ENCODE measurements around the gene SMYD3. TPM values are rescaled to one million over a fixed set of nuclear protein-coding genes. Genes with fewer than 3 reads are reported as not detected.

SMYD3 gene
- total and polyA plus RNA-seq, 2 donors (not counting 3 experiments of a cell fraction or from before 2014, with no cell fraction given) = 16.0 to 32.1 TPM

- H3K9me3 ChIP-seq (replicated peaks; ENCODE audit: control insufficient read depth, insufficient read depth, low read length) = no peaks in the 10 kb centered on the region
- no peak overlapping the region for H3K9ac ChIP-seq (replicated peaks; ENCODE audit: extremely low read depth, insufficient read depth, low read length)
- no peaks in the 10 kb centered on the region for H3K27me3 ChIP-seq (ENCODE audit: control insufficient read depth in 2 of 2, insufficient read depth in 2 of 2, low read length in 2 of 2)
- no peaks in the 10 kb centered on the region for H3K36me3 ChIP-seq (ENCODE audit: control insufficient read depth in 2 of 2, extremely low read depth in 1 of 2, insufficient read depth in 2 of 2, low read length in 2 of 2)
- intact Hi-C loops (cut with micrococcal nuclease) = no loop called here
- dilution Hi-C loops (cut with MboI; ENCODE audit: extremely low pct_ligation_motif_present, low sequenced_read_pairs) = no loop called here
- H3K4me2 ChIP-seq (ENCODE audit: insufficient read depth, low read length) = no peak overlapping the region
- H3K9me1 ChIP-seq (replicated peaks; ENCODE audit: control insufficient read depth, extremely low read depth, insufficient read depth, low read length) = no peaks in the 10 kb centered on the region
- no peak for DNase-seq (ENCODE audit: low read depth, low spot score)
- POLR2A ChIA-PET = no interaction called here
- TF ChIP-seq MAX (IDR thresholded peaks at IDR 0.05; ENCODE audit: insufficient read depth, insufficient read length) = no peak
- no peak for TF ChIP-seq POLR2AphosphoS5 (IDR thresholded peaks at IDR 0.05; ENCODE audit: insufficient read depth, low read depth, low read length)
- TF ChIP-seq CTCF (IDR thresholded peaks at IDR 0.05; ENCODE audit: extremely low read depth in 1 of 2, insufficient read depth in 1 of 2, low read depth in 1 of 2, low read length in 2 of 2) = no peak
- TF ChIP-seq JUN (IDR thresholded peaks at IDR 0.05; ENCODE audit: borderline replicate concordance, insufficient read depth, insufficient read length, low read depth) = no peak
- no peak for TF ChIP-seq GATA2 (IDR thresholded peaks at IDR 0.05; ENCODE audit: insufficient read depth, insufficient read length, low read depth, low read length)
- no peak for TF ChIP-seq POLR2A (IDR thresholded peaks at IDR 0.05; ENCODE audit: low read depth, low read length)
- TF ChIP-seq MYC (IDR thresholded peaks at IDR 0.05; ENCODE audit: low read depth, low read length) = no peak
- no peak for TF ChIP-seq EZH2 (IDR thresholded peaks at IDR 0.05; ENCODE audit: borderline replicate concordance, low read depth, low read length, severe bottlenecking)
- TF ChIP-seq FOS (IDR thresholded peaks at IDR 0.05; ENCODE audit: borderline replicate concordance, insufficient read depth, low read length) = no peak
- H3K4me1 ChIP-seq (ENCODE audit: control insufficient read depth, extremely low read depth, insufficient read depth, low read length) = no peaks in the 10 kb centered on the region
- H3K79me2 ChIP-seq (ENCODE audit: control insufficient read depth, insufficient read depth, low read length) = no peaks in the 10 kb centered on the region
- FAIRE-seq = no peak
- no peak overlapping the region for H2AFZ ChIP-seq (ENCODE audit: low read depth, low read length)
- BruUV-seq (replicated peaks) = no TSS peak
- no peak overlapping the region for H3K4me3 ChIP-seq (replicated peaks in 1 of 3; ENCODE audit: insufficient read depth in 1 of 3, low read depth in 1 of 3, low read length in 3 of 3)
- no peak overlapping the region for H3K27ac ChIP-seq (ENCODE audit: insufficient read depth, low read depth, low read length)
- CTCF ChIA-PET = no interaction called here
- H4K20me1 ChIP-seq (replicated peaks; ENCODE audit: control insufficient read depth, extremely low read depth, insufficient read depth, low read length) = no peaks in the 10 kb centered on the region
Observed at GRCh38 chr1:245751116-245751515, 756.0 kb downstream of the SMYD3 start.
